Gastroesophageal sphincter (tissue), 3 donors: ENCODE measurements around the gene ZNF320.

ENCODE experiments used
- EP300 ChIP-seq: sonication (generic); formaldehyde crosslinking; IDR thresholded peaks from one replicate; pipeline ENCODE4 v1.6.1; 2017; ENCODE audit warnings: antibody characterized with exemption, mild to moderate bottlenecking
- POLR2A ChIP-seq, 2 donors: fragments of 450-650 bp; IDR thresholded peaks; one replicate each; pipeline ENCODE4 v1.6.1; 2017; ENCODE audit warnings: antibody characterized with exemption in 2 of 2, mild to moderate bottlenecking in 2 of 2, moderate library complexity in 1 of 2
- POLR2AphosphoS5 ChIP-seq: sonication (generic); formaldehyde crosslinking; IDR thresholded peaks from one replicate; pipeline ENCODE4 v1.6.1; 2017; ENCODE audit warnings: antibody characterized with exemption
- TF ChIP-seq, protein P1 (sequence below), 4 experiments: fragments of 200-600 bp in 2 of 4; fragments of 450-650 bp in 2 of 4; sonication (generic) in 1 of 4; IDR thresholded peaks; one replicate each; pipeline ENCODE4 v1.5.1; 2017 to 2019; ENCODE audit warnings: antibody characterized with exemption in 4 of 4, mild to moderate bottlenecking in 2 of 4, moderate library complexity in 2 of 4

- no peak for TF ChIP-seq POLR2AphosphoS5
- no peak for TF ChIP-seq POLR2A (IDR thresholded peaks at IDR 0.05)
- TF ChIP-seq, protein P1, sequence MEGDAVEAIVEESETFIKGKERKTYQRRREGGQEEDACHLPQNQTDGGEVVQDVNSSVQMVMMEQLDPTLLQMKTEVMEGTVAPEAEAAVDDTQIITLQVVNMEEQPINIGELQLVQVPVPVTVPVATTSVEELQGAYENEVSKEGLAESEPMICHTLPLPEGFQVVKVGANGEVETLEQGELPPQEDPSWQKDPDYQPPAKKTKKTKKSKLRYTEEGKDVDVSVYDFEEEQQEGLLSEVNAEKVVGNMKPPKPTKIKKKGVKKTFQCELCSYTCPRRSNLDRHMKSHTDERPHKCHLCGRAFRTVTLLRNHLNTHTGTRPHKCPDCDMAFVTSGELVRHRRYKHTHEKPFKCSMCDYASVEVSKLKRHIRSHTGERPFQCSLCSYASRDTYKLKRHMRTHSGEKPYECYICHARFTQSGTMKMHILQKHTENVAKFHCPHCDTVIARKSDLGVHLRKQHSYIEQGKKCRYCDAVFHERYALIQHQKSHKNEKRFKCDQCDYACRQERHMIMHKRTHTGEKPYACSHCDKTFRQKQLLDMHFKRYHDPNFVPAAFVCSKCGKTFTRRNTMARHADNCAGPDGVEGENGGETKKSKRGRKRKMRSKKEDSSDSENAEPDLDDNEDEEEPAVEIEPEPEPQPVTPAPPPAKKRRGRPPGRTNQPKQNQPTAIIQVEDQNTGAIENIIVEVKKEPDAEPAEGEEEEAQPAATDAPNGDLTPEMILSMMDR (IDR thresholded peaks at IDR 0.05): no peak
- TF ChIP-seq EP300: no peak
These were observed 26.6 kb upstream of the ZNF320 start for GRCh38 chr19:52923778-52924593.
